ENCODE measurements around the gene NELFB. TPM values are rescaled to one million over a fixed set of nuclear protein-coding genes. Genes with fewer than 3 reads are reported as not detected.
A peak's percentile ranks its signal among the peaks of the same experiment; 100 is the strongest.

The NELFB gene
- total and polyA plus RNA-seq, 9 of the 15 experiments (the other 6 are each of a cell fraction or from before 2014, with no cell fraction given): 0.24 to 84.0 (median 29.7) TPM

- TF ChIP-seq BRF1 (IDR thresholded peaks at IDR 0.05; ENCODE audit: borderline replicate concordance, extremely low read depth, insufficient read length): no peak
- peak; percentile 59; the same call in 1 of the 2 replicates for TF ChIP-seq ZNF592 (IDR thresholded peaks at IDR 0.05)
- no peak for TF ChIP-seq TRIM24 (IDR thresholded peaks at IDR 0.05)
- TF ChIP-seq FIP1L1 (IDR thresholded peaks at IDR 0.05; ENCODE audit: low read depth, low read length, poor library complexity, severe bottlenecking): peak; percentile 17
- peak; percentile 46 for TF ChIP-seq CTCFL (IDR thresholded peaks at IDR 0.05; ENCODE audit: borderline replicate concordance, insufficient read depth, low read depth, low read length, poor library complexity, severe bottlenecking)
- no peak for TF ChIP-seq TRIM28 (IDR thresholded peaks at IDR 0.05)
- peak; percentile 36; the same call in 1 of the 2 replicates for TF ChIP-seq PHF8 (IDR thresholded peaks at IDR 0.05; ENCODE audit: borderline replicate concordance, low read length)
- peak in 1 of 2 experiments; percentile 33; a peak in 1 of 4 replicates for TF ChIP-seq UBTF (IDR thresholded peaks at IDR 0.05; ENCODE audit: borderline replicate concordance in 1 of 2, low read depth in 2 of 2, low read length in 2 of 2)
- no peak for TF ChIP-seq FOXA3 (CRISPR knock-in tag; conservative IDR thresholded peaks at IDR 0.05 in 1 of 2, IDR thresholded peaks at IDR 0.05 in 1 of 2)
- TF ChIP-seq SRSF3 (IDR thresholded peaks at IDR 0.05; ENCODE audit: insufficient read depth, low read length): no peak
- TF ChIP-seq ZNF263 (CRISPR knock-in tag; IDR thresholded peaks at IDR 0.05; ENCODE audit: borderline replicate concordance): no peak
- TF ChIP-seq ZBTB7A (IDR thresholded peaks at IDR 0.05; ENCODE audit: borderline replicate concordance, control insufficient read depth, low read depth, low read length): peak; percentile 99
- no peak for TF ChIP-seq ZNF316 (IDR thresholded peaks at IDR 0.05)
- peak; percentile 38; the same call in 1 of the 2 replicates for TF ChIP-seq GABPA (tag; conservative IDR thresholded peaks at IDR 0.05; ENCODE audit: low read depth)
- TF ChIP-seq MAZ (CRISPR knock-in tag; conservative IDR thresholded peaks at IDR 0.05 in 1 of 2, IDR thresholded peaks at IDR 0.05 in 1 of 2): peak in 1 of 2 experiments; percentile 75; a peak in 2 of 4 replicates
- TF ChIP-seq CCNT2 (IDR thresholded peaks at IDR 0.05; ENCODE audit: borderline replicate concordance, extremely low read depth, insufficient read length, low read depth, low read length): peak; percentile 79
- peak; percentile 76 for TF ChIP-seq CXXC5 (CRISPR knock-in tag; IDR thresholded peaks at IDR 0.05)
- 0 out of 2 replicates have a peak, but pooled peaks have one; percentile 29 for TF ChIP-seq DMBX1 (CRISPR knock-in tag; IDR thresholded peaks at IDR 0.05; ENCODE audit: borderline replicate concordance)
Measured at GRCh38 chr9:137295238-137295811, 40.2 kb downstream of the NELFB start (continued).
